HT-29 (cell line): ENCODE data around the gene COA7. TPM values are rescaled to one million over a fixed set of nuclear protein-coding genes. Genes with fewer than 3 reads are reported as not detected.

Experiments used
- DNase-seq: peaks from one replicate; pipeline ENCODE4 v3.0.0-alpha.2; 2015; ENCODE audit warnings: low spot score
- total RNA-seq: library from RNA; depleted of rRNA; stranded (reverse); fragments of >200 nt; shearing (Covaris generic); gene quantifications from 2 replicates; pipeline ENCODE4 v1.2.3, GENCODE V29; 2014

COA7 gene
- total RNA-seq, 1 experiment from 2014 or later, result 15.8 TPM

DNA sequence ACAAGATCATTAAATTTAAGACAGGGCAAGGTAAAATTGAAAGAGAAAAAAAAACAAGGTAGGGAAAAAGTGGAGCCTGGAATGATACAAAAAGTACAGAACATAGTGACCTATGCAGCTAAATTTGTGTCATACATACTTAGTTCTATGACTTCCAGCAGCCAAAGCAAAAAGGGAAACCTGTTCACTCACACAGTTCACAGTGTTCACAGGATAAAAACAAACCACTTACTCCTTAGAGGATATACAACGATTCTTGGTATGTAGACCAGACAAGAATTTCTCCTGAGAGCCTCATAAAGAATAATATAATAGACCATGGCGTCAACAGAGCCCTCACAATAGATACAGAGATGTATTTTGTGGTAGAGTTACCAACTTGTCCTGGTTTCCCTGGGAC lies 27.5 kb downstream of the COA7 start:
- DNase-seq, result no peak

DNA sequence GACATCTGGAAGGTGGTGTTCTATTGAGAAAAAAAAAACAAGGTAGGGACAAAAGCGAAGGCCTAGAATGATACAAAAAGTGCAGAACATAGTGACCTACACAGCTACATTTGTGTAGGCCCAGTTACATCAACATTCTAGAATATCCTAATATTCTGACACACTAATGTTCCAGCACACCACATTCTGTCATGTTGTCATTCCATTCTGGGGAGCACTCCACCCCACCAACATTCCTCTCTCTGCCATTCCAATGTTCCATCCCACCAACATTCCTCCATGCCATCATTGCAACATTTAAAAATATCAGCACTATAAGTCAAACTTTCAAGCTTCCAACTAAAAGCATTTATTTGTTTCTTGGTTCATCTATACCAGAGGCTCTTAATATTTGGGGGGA lies 28.5 kb downstream of the COA7 start:
- no peak for DNase-seq

DNA sequence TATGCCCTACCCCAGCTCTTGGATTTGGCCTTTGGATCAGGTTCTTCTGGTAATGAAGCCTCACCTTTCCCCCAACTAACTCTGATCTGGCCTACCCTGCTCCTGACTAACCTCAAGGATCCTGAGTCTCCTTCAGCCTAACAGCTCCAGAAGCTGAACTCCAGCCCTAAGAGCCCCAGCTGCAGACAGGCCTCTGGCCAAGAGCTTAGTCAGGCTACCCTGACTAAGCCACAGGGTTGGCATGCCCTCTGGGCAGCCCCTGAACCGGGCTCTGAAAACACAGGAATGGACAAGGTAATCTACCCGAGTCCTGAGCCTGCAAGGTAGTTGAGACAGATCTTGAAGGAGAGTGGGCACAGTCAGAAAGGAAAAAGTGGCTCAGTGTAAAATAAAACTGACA lies 29.4 kb downstream of the COA7 start:
- DNase-seq, result no peak

DNA sequence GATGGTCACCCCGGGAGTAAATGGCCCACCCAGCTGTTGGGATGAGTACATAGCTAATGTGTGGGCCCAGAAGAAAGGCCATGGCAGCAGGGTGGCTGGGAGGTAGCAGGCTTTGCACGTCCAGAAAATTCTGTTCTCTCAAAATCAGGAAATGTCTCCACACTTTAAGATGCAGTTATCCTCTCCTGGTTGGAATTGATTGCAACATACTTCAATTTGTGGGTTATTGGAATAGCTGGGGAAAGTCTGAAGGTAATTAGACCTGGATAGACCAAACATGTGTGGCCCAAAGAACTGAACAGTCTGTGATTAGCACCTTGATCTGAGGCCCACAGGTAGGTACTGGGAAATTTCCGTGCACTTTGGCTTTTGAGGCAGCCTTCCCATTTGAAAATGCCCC lies 30.2 kb downstream of the COA7 start:
- no peak for DNase-seq

DNA sequence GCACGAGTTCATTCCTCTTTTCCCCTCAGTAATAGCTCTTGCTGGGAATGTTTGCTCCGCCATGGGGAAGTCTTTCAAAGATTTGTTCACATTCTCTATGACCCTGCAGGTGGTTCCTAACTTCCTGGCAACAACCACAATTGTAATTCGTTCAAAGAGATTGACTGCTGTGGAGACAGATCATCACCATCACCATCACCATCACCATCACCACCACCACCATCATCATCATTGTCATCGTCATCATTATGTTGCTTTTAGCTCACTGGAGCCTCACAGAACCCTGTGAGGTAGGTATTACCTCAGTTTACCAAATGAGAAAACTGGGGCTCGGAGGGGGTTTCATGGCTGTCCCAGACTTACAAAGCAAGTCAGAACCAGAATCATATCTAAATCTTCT lies 30.9 kb downstream of the COA7 start:
- DNase-seq, result no peak

DNA sequence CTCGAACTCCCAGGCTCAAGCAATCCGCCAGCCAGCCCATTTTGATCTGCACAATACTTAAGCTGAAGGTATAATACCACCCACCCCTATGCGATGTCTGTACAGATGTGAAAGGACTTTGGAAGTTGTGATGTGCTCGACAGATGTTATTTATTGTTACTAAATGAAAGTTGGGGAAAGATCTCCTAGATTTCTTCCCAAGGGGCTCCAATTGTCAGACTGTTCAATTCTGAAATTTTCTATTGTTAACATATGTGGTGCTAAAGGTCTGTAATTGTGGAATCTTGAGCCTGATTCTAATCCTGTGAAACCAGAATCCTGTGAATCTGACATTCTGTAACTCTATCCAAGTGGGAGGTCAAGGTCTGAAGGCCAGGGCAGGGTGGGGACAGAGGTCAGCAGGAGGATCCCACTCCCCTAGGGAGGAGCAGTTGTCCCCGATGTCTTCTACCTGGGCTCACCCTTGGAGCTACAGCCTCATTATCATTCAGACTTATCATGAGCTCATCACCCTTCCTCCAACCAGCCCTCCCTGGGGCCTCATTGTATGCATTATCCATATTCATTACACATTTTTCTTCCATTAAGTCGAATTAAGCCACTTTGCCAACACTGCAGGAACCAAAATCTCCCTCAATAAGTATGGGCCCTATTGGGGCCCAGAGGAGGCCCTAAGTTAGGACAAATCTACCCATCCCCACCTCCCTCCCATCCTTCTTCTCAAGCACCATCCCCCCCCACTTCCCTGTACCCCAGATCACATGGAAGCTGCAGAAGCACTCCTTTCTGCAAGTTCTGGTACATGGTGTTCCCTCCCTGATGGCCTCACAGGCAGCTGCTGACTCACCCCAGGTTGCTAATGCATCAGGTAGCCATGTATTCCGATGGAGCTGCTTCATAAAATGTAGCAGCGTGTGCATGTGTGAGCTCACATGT lies 32.9 kb downstream of the COA7 start:
- no peak for DNase-seq

DNA sequence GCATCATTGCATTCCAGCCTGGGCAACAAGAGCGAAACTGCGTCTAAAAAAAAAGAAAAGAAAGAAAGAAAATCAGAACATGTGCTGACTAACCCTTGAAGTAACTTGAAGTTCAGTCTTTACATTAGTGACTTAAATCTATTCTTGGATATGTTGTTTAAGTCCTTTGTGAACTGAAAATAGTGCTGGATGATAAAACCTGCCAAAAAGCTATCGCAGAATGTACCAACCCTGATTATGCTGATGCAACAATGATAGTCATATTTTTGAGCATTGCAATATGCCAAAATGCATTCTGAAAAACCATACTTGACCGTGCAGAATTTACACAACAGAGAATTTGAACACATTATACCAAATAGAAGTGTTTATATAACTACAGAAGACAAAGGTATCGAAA lies 34.4 kb downstream of the COA7 start:
- no peak for DNase-seq

DNA sequence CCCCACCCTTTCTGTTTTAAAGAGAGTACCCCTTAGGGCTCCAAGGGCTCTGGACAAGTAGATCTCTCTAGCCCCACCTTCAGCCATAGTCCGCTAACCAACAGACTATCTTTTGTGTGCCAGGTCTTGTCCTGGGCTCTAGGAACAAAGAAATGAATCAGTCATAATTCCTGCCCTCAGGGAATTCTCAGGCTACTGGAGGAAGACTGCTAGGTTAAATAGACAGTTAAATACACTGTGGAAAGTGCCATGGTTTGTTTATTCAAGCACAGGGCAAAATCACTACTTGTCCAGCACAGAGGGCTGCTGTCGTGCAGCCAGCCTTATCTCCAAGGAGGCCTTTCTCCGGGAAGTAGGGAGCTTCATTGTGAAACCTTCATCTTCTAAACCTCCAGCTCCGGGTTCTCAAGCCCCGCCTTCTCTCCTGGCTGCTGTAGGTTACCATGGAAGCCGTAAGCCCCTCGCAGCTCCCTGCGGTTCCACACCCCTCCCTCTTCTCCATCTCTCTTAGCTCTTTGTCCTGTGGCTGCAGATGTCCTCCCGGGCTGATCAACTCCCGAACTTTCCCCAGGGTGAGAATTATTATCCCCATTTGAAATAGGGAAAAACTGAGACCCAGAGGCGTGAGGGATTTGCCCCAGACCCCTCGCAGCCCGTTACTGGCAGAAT lies 35.4 kb downstream of the COA7 start:
- no peak for DNase-seq

DNA sequence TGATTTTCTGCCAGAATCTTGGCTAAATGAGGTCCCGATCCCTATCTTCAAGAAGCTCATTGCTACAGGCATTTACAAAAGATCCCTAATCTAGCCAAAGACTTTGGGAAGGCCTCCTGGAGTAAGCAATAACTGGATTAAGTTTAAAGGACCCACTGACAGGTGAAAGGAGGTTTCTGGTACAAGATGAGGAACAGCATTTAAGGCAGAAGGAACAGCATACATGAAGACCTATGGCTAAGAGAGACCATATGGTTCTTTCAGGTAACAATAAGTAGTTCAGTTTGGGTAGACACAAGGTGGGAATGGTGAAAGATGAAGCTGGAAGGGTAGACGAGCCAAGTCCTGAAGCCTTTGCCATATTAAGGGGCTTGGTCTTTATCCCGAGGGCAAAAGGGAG lies 37.3 kb downstream of the COA7 start:
- DNase-seq, result no peak

DNA sequence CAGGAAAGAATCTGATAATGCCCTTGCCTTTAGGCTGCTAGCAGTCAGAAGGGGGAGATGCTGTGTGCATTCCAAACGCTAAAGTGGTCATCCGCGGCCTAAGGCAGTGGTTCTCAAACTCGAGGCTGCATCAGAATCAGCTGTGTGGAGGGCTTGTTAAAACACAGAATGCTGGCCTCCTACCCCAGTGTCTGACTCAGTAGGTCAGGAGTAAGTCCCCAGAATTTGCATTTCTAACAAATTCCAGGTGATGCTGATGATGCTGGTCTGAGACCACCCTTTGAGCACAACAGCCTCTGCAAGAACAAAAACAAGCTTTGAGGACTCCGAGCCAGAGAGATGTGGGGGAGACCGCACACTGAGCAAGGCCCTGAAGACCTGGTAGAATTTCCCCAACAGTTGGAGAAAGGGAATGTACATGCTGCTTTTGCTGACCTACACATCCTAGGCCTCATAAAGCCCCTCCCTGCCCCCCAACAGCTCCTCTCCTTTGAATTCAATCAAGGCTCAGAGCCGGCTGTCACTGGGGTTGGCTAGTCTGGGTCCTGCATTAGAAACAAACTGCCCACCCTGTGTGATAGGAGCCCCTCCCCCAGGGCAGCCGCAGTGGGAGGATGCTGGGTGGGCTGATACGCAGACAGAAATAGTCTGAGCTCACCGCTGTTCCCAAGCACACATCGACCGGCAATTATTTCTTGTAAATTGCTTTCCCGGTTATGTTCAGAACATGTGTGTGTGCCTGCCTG lies 38.1 kb downstream of the COA7 start:
- no peak for DNase-seq

DNA sequence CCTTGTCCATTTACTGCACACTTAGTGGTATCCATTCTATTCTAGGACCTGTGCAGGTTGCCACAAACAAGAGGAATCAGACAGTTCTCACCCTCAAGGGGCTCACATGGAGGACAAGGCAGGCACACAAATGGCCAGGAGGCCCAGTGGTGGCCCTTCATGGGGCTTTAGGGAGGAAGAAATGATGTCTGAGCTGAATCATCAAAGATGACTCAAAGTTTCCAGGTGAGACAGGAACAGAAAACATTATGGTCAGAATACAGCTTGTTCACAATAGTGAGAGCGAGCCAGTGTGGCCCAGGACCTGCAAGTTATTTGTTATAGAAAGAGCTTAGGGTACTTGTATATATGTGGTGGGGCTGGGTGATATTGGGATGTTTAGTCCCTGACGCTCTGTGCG lies 38.8 kb downstream of the COA7 start:
- DNase-seq, result no peak

DNA sequence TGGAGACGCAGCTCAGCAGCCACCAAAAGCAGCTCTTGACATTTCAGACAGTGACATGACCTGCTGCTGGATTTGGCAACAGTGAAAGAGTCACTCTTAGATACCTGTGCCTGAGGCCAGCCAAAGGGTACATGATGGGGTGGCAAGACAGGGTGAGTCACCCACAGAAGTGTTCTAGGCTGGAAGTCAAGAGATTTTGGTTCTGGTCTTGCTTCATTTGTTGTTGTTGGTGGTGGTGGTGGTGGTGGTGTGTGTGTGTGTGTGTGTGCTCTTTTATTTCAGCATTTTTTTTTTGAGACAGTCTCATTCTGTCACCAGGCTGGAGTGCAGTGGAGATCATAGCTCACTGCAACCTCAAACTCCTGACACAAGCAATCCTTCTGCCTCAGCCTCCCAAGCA lies 39.4 kb downstream of the COA7 start:
- no peak for DNase-seq

DNA sequence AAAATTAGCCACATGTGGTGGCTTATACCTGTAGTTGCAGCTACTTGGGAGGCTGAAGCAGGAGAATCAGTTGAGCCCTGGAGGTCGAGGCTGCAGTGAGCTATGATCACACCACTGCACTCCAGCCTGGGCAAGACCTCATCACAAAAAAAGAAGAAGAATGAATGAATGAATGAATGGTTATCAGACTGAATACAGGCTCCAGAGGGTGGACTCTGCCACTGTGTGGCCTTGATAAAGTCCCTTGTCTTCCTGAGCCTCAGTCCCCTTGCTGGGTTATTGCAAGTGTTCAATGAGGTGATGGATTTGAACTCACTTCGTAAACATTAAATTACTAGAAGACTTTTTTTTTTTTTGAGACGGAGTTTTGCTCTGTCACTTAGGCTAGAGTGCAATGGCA lies 40.4 kb downstream of the COA7 start:
- no peak for DNase-seq

DNA sequence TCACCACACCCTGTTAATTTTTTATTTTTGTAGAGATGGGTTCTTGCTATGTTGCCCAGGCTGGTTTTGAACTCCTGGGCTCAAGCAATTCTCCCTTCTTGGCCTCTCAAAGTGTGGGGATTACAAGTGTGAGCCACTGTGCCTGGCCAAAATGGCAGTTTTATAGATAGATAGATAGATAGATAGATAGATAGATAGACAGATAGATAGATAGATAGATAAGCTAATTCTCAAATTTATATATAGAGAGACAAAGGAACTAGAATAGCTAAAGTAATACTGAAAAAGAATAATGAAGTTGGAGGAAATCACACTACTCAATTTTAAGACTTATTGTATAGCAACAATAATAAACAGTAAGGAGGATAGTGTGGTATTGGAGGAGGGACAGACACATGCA lies 44.1 kb downstream of the COA7 start:
- DNase-seq, result no peak

DNA sequence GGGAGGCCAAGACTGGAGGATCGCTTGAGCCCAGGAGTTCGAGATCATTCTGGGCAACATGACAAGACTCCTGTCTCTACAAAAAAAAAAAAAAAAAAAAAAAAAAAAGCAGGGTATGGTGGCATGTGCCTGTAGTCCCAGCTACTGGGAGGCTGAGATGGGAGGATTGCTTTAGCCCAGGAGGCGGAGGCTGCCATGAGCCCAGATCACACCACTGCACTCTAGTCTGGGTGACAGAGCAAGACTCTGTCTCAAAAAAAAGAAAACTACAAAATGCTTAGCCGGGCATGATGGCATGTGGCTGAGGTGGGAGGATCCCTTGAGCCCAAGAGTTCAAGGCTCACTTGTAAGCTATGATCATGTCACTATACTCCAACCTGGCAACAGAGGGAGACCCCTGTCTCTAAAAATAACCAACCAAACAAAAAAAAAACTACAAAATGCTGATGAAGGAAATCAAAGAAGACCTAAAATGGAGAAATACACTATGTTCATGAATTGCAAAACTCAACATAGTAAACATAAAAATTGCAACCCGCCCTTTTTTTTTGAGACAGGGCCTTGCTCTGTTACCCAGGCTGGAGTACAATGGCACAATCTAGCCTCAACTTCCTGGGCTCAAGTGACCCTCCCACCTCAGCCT lies 44.8 kb downstream of the COA7 start:
- DNase-seq, result no peak

DNA sequence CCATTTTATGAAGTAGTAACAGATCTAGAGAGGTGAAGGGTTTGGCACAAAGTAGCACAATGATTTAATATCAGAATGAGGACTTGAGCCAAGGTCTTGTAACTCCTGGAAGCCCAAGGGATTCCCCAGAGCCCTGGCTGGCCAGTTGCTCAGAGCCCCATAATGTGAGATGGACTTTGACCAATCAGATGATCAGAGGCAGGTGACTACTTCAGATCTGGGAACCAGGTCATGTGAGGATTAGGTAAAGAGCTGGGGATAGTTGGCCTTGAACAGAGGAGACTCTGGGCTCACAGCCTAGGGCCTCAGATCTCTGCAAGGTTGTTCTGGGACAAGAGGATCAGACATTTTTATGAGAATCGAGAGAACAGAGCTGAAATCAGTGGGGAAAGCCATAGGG lies 46.2 kb downstream of the COA7 start:
- no peak for DNase-seq

DNA sequence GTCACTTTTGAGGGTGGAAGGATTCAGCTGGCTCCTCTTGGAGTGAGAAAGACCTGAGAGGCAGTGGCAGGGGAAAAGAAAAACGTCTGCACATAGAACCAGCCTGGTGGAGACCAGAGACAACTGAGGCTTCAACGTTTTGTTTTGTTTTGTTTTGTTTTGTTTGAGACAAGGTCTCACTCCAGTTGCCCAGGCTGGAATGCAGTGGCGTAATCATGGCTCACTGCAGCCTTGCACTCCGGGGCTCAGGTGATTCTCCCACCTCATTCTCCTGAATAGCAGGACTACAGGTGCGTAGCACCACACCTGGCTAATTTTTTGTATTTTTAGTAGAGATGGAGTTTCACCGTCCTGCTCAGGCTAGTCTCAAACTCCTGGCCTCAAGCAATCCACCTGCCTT lies 52.9 kb downstream of the COA7 start:
- DNase-seq, result no peak

DNA sequence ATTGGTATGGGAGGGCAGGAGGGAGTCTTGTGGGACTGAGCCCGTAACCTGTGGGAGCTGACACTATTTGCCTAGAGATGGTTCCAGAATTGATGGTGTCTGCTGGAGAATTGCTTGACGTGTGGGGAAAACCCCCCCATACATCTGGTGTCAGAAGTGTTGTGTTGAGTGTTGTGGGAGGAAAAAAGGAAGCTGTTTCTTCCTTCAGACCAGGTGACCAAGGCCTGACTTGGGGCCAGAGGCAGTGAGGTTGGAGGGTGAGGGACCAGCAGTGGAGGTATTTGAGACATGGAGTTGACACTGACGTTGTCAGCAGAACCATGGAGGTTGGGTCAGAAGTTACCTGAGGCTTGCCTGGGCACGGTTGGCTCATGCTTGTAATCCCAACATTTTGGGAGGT lies 56.8 kb downstream of the COA7 start:
- DNase-seq, result no peak

DNA sequence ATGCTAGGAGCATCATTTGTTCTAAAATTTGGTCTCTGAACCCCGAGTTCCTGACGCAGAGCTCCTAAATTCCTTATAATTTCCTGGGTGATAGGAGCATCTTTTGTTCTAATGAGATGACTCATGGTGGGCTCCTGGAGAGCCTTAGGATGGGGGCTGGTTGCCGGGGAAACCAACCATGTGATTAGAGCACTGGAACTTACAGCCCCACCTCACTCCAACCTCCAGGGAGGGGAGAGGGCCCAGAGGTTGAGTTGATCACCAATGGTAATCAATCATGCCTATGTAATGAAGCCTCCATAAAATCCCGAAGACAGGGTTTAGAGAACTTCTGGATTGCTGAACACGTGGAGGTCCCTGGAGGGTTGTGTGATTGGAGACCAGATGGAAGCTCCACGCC lies 57.5 kb downstream of the COA7 start:
- no peak for DNase-seq

DNA sequence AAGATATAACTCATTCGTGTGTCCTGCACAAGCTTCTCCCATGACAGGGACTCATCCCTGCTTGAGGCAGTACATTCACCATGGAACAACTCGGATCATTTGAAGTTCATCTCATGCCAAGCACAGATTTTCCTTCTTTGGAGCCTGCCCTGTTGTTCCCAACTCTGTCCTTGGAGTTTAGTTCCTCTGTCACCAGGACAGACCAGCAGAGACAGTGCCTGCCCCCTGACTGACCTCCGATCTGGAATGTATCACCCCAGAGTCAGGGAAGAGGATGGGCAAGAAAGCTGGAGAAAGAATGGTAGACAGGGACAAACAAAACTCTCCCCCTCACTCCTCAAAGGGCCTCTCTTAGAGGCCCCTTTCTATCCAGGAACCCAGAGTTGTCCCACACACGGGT lies 60.2 kb downstream of the COA7 start:
- DNase-seq, result no peak

DNA sequence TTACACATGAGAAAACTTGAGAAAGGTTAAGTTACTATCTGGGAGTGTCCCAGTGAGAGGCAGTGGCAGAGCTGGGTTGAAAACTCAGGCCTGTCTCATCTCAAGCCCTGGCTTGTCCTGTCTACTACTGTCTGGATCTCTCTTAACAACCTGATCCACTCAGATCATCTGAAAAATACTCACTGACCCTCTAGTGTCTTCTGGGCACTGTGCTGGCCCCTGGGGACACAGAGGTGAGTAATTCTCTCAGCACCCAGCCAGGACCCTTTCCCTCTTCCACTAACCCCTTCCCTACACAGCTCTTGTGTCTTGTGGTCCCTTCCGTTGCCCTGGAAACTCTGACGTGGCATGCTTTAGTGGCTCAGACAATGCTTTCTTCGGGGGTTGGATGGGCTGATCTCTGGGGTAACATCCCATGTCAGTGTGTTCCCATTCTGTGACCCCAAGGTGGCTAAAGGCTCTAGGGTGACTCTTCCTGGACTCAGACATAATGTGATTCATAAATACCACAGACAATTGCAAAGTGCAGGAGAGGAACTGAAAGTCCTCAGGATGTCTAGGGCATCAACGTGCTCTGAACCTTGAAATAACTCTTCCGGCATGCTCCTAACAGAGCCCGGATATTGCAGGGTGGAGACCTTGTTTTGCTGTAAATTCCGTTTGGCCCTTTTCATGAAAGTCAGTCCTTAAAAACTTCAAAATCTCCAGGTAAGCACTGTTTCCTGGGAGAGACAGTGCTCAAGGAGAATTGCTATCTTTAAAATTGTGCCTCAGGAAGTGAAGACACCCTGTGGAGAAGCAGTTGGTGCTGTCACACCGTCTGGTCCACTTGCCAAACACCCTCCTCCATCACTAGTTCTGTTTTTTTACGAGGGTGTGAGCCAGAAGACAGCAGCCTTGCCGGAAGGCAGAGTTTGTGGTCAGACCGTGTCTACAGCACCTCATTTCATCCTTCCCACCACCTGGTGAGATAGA lies 61.1 kb downstream of the COA7 start:
- no peak for DNase-seq
